DMS79 (cell line): ENCODE data around the gene ARL16.

Experiments used
- DNase-seq: peaks from one replicate; lab custom pipeline; 2025; lab: John Stamatoyannopoulos, UW

ARL16 gene

GRCh38 chr17:81644496-81644895 is 39.1 kb downstream of the ARL16 start:
- no peak for DNase-seq

- no peak for DNase-seq
These were observed 41.6 kb downstream of the ARL16 start for GRCh38 chr17:81641825-81642489.

- no peak for DNase-seq
These were observed 43.6 kb downstream of the ARL16 start for GRCh38 chr17:81640011-81640410.

- DNase-seq, result no peak
These were observed 44.9 kb downstream of the ARL16 start for GRCh38 chr17:81638683-81639082.

- DNase-seq, result no peak
These were observed 46.9 kb downstream of the ARL16 start, which contains the start of the genes NPLOC4 and TSPAN10 for GRCh38 chr17:81636505-81637288. Gene NPLOC4 (minus strand): TSS chr17:81637112. CDS start chr17:81636930, 182 bp downstream. Gene TSPAN10 (plus strand): TSS chr17:81637196. CDS start chr17:81642413, 5,217 bp downstream.

GRCh38 chr17:81635973-81636504 is 47.6 kb downstream of the ARL16 start:
- DNase-seq, result no peak

- DNase-seq, result no peak
These were observed 48.2 kb downstream of the ARL16 start for GRCh38 chr17:81635431-81635830.

- no peak for DNase-seq
These were observed 52.1 kb downstream of the ARL16 start for GRCh38 chr17:81631482-81631881.
